Lung (tissue), 12 donors: ENCODE data around the gene KYAT1. TPM values are rescaled to one million over a fixed set of nuclear protein-coding genes. Genes with fewer than 3 reads are reported as not detected.

Experiments
- ATAC-seq: fragments of 200-7000 bp; cut with Tn5 transposase; one replicate; pipeline ENCODE4 v1.9.1; 2020; ENCODE audit warnings: moderate number of reproducible peaks; ENCODE audit not compliant: insufficient read depth, low FRiP score
- DNase-seq, 3 donors: peaks; one replicate each; pipeline ENCODE4 v3.0.0-alpha.2; 2013 to 2017
- H3K27ac ChIP-seq, 2 donors: one replicate each; pipeline ENCODE4 v1.5.1; 2013; ENCODE audit warnings: mild to moderate bottlenecking in 2 of 2, moderate library complexity in 2 of 2, control low read depth in 1 of 2, inconsistent platforms in 1 of 2, low read depth in 1 of 2, low read length in 1 of 2
- H3K27me3 ChIP-seq, 3 donors: one replicate each; pipeline ENCODE4 v1.5.1; 2013; ENCODE audit warnings: low read length in 2 of 3; ENCODE audit not compliant: control insufficient read depth in 3 of 3, insufficient read depth in 3 of 3
- H3K36me3 ChIP-seq, 4 donors: one replicate each; pipeline ENCODE4 v1.5.1; 2013; ENCODE audit warnings: low read length in 4 of 4, mild to moderate bottlenecking in 1 of 4, moderate library complexity in 1 of 4; ENCODE audit not compliant: control insufficient read depth in 4 of 4, insufficient read depth in 4 of 4
- H3K4me1 ChIP-seq, 5 donors: one replicate each; pipeline ENCODE4 v1.5.1; 2013; ENCODE audit warnings: low read length in 5 of 5, mild to moderate bottlenecking in 2 of 5, moderate library complexity in 1 of 5; ENCODE audit not compliant: control insufficient read depth in 5 of 5, insufficient read depth in 5 of 5
- H3K4me3 ChIP-seq: one replicate; pipeline ENCODE4 v1.5.1; 2013; ENCODE audit warnings: mild to moderate bottlenecking, control low read depth, moderate library complexity
- H3K9ac ChIP-seq, 2 donors: one replicate each; pipeline ENCODE4 v1.5.1; 2013; ENCODE audit warnings: low read length in 2 of 2, control low read depth in 1 of 2; ENCODE audit not compliant: insufficient read depth in 1 of 2
- H3K9me3 ChIP-seq, 4 donors: one replicate each; pipeline ENCODE4 v1.5.1; 2013; ENCODE audit warnings: low read length in 3 of 4, mild to moderate bottlenecking in 1 of 4, moderate library complexity in 1 of 4; ENCODE audit not compliant: control insufficient read depth in 4 of 4, insufficient read depth in 3 of 4
- CTCF ChIP-seq: IDR thresholded peaks from 2 replicates; pipeline ENCODE4 v1.5.1; 2012; ENCODE audit warnings: mild to moderate bottlenecking; ENCODE audit errors: control extremely low read depth, extremely low read depth
- WGBS, 2 donors: extraction: QIAGEN DNeasy Blood & Tissue Kit; methylation state at CpG; one replicate each; pipeline ENCODE4 v1.1.7; 2013; 5-methylcytosine and 5-hydroxymethylcytosine counted together
- polyA plus RNA-seq, 2 donors: library from polyadenylated mRNA; stranded (reverse); fragments of 200-250 nt; gene quantifications; one replicate each; pipeline ENCODE4 v1.2.1, GENCODE V29; 2013
- total RNA-seq, 2 donors: library from RNA; depleted of rRNA in 1 of 2; stranded (reverse); fragments of >200 nt in 1 of 2; gene quantifications; one replicate each; pipeline ENCODE4 v1.2.1, GENCODE V29; 2014 to 2021
- donor health status: control.
- donor health status: control.
- donor health status: Bipolar disorder and iron deficiency.
- donor health status: healthy.
- donor health status: DM: yes; HTN: yes; CAD: no.

The KYAT1 gene
- total and polyA plus RNA-seq, 4 donors, result 4.5 to 7.7 (median 4.8) TPM

- Histone ChIP-seq H3K27me3 (no peaks in the 10 kb centered on the region), H3K36me3 (peaks cover 0 to 28% (median 17%) of the 10 kb centered on the region in 4 donors), H3K9ac (no peak overlapping the region), H3K4me1 (no peaks in the 10 kb centered on the region), H3K27ac (no peak overlapping the region), H3K4me3 (no peak overlapping the region), H3K9me3 (no peaks in the 10 kb centered on the region)
- ATAC-seq (no peak), DNase-seq (no peak)
- no peak for TF ChIP-seq CTCF
- 67 to 82% methylated on average over 2 of the region's 2 CpGs for WGBS, 2 donors
Measured at GRCh38 chr9:128809831-128810230, 71.9 kb downstream of the KYAT1 start.

- Histone ChIP-seq H3K4me1 (no peaks in the 10 kb centered on the region), H3K27me3 (no peaks in the 10 kb centered on the region), H3K4me3 (no peak overlapping the region), H3K36me3 (peaks cover 0 to 30% (median 17%) of the 10 kb centered on the region in 4 donors), H3K27ac (no peak overlapping the region), H3K9me3 (no peaks in the 10 kb centered on the region), H3K9ac (no peak overlapping the region)
- DNase-seq (no peak), ATAC-seq (no peak)
- TF ChIP-seq CTCF, result no peak
- 95 to 96% methylated on average over 12 of the region's 12 CpGs for WGBS, 2 donors
Measured at GRCh38 chr9:128809036-128809599, 72.6 kb downstream of the KYAT1 start.

- Histone ChIP-seq H3K27ac (no peak overlapping the region), H3K9ac (no peak overlapping the region), H3K4me3 (no peak overlapping the region), H3K36me3 (peaks cover 0 to 35% (median 20%) of the 10 kb centered on the region in 4 donors), H3K9me3 (no peaks in the 10 kb centered on the region), H3K27me3 (no peaks in the 10 kb centered on the region), H3K4me1 (no peaks in the 10 kb centered on the region)
- TF ChIP-seq CTCF, result no peak
- ATAC-seq, result no peak
- WGBS, 2 donors, result 91 to 93% methylated on average over 3 of the region's 3 CpGs
- DNase-seq, result no peak
Measured at GRCh38 chr9:128808543-128808942, 73.2 kb downstream of the KYAT1 start.

- 85 to 90% methylated on average over 13 to 14 of the region's 14 CpGs for WGBS, 2 donors
- no peaks in the 10 kb centered on the region for H3K9me3 ChIP-seq
- H3K27ac ChIP-seq, result no peak overlapping the region
- no peaks in the 10 kb centered on the region for H3K4me1 ChIP-seq
- H3K27me3 ChIP-seq, result no peaks in the 10 kb centered on the region
- no peak for TF ChIP-seq CTCF
- ATAC-seq (no peak), DNase-seq (no peak)
- H3K36me3 ChIP-seq, result peaks cover 0 to 40% (median 26%) of the 10 kb centered on the region in 4 donors
- no peak overlapping the region for H3K9ac ChIP-seq
- H3K4me3 ChIP-seq, result no peak overlapping the region
Measured at GRCh38 chr9:128807827-128808226, 73.9 kb downstream of the KYAT1 start.
